HepG2 (cell line): Measurements from ENCODE around the gene RCOR1.

ENCODE experiments used
- KAT2B ChIP-seq: fragments of 150-350 bp; IDR thresholded peaks from 2 replicates; pipeline ENCODE4 v1.6.1; 2014; ENCODE audit warnings: low read depth, low read length, borderline replicate concordance
- KLF9 ChIP-seq: IDR thresholded peaks from 2 replicates; pipeline ENCODE4 v1.6.1; 2016; ENCODE audit warnings: low read depth
- POLR2A ChIP-seq, 2 experiments: IDR thresholded peaks; 2 replicates each; pipeline ENCODE4 v1.6.1; 2011; ENCODE audit warnings: low read depth in 2 of 2, low read length in 2 of 2, mild to moderate bottlenecking in 1 of 2, moderate library complexity in 1 of 2; ENCODE audit not compliant: insufficient read depth in 1 of 2
- ZBTB42 ChIP-seq: sonication (generic); formaldehyde crosslinking; IDR thresholded peaks from 2 replicates; pipeline ENCODE4 v1.5.0; 2020; ENCODE audit warnings: mild to moderate bottlenecking, missing genetic modification reagents
- ZKSCAN1 ChIP-seq: fragments of 150-350 bp; IDR thresholded peaks from 2 replicates; pipeline ENCODE4 v1.6.1; 2014; ENCODE audit warnings: low read length
- TF ChIP-seq, protein P1 (sequence below): IDR thresholded peaks from 2 replicates; pipeline ENCODE4 v1.6.1; 2012; ENCODE audit warnings: inconsistent platforms
- TF ChIP-seq, protein P2 (sequence below): sonication (generic); formaldehyde crosslinking; IDR thresholded peaks from 2 replicates; pipeline ENCODE4 v1.5.0; 2020; ENCODE audit warnings: mild to moderate bottlenecking, missing genetic modification reagents, moderate library complexity
- TF ChIP-seq, protein P3 (sequence below): sonication (generic); formaldehyde crosslinking; IDR thresholded peaks from 2 replicates; pipeline ENCODE4 v1.4.0; 2020; ENCODE audit warnings: mild to moderate bottlenecking, missing genetic modification reagents, borderline replicate concordance

DNA sequence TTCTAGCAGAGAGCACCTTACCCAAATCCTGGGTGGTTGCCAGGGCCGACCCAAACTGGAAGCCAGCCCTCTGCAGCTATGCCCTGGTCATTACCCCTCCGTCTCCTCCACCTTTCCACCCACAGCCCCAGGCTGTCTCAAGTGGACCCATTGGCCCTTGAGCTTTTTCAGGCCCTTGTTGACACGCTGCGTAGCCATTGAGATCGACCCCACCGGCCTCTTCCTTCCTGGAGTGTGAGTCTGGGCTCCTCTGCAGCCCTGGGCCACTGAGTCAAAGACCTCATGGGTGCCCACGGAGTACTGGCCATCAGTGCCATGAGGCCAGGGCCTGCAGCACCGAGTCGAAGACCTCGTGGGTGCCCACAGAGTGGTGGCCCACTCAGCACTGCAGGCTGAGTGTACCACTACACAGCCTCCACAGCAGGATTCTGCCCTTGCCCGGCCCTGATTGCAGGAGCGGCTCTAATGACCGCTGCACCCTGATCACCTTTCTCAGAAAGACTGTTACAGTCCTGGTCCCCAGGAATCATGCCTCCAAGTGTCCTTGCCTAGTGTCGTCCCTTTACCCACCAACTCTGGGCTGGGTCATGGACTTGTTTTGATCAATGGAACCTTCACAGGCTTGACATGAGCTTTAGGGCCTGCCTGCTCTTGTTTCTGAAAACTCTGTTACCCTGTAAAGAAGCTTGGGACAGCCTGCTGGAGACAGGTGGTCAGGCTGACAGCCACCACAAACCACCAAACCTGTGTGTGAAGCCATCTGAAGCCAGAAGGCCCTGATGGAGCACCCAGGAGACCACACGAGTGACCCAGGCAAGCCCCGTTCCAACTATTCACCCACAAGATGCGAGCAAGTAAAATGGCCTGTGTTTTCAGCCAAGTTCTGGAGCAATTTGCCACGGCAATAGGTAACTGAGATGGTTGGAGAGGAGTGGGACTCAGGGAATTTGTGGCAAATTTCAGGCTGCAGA is 145.2 kb downstream of the RCOR1 start:
- TF ChIP-seq KLF9 (CRISPR knock-in tag): no peak
- TF ChIP-seq ZBTB42 (CRISPR knock-in tag): no peak
- TF ChIP-seq, protein P1, sequence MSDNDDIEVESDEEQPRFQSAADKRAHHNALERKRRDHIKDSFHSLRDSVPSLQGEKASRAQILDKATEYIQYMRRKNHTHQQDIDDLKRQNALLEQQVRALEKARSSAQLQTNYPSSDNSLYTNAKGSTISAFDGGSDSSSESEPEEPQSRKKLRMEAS: no peak
- TF ChIP-seq, protein P2, sequence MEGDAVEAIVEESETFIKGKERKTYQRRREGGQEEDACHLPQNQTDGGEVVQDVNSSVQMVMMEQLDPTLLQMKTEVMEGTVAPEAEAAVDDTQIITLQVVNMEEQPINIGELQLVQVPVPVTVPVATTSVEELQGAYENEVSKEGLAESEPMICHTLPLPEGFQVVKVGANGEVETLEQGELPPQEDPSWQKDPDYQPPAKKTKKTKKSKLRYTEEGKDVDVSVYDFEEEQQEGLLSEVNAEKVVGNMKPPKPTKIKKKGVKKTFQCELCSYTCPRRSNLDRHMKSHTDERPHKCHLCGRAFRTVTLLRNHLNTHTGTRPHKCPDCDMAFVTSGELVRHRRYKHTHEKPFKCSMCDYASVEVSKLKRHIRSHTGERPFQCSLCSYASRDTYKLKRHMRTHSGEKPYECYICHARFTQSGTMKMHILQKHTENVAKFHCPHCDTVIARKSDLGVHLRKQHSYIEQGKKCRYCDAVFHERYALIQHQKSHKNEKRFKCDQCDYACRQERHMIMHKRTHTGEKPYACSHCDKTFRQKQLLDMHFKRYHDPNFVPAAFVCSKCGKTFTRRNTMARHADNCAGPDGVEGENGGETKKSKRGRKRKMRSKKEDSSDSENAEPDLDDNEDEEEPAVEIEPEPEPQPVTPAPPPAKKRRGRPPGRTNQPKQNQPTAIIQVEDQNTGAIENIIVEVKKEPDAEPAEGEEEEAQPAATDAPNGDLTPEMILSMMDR (CRISPR knock-in tag): no peak
- TF ChIP-seq, protein P3, sequence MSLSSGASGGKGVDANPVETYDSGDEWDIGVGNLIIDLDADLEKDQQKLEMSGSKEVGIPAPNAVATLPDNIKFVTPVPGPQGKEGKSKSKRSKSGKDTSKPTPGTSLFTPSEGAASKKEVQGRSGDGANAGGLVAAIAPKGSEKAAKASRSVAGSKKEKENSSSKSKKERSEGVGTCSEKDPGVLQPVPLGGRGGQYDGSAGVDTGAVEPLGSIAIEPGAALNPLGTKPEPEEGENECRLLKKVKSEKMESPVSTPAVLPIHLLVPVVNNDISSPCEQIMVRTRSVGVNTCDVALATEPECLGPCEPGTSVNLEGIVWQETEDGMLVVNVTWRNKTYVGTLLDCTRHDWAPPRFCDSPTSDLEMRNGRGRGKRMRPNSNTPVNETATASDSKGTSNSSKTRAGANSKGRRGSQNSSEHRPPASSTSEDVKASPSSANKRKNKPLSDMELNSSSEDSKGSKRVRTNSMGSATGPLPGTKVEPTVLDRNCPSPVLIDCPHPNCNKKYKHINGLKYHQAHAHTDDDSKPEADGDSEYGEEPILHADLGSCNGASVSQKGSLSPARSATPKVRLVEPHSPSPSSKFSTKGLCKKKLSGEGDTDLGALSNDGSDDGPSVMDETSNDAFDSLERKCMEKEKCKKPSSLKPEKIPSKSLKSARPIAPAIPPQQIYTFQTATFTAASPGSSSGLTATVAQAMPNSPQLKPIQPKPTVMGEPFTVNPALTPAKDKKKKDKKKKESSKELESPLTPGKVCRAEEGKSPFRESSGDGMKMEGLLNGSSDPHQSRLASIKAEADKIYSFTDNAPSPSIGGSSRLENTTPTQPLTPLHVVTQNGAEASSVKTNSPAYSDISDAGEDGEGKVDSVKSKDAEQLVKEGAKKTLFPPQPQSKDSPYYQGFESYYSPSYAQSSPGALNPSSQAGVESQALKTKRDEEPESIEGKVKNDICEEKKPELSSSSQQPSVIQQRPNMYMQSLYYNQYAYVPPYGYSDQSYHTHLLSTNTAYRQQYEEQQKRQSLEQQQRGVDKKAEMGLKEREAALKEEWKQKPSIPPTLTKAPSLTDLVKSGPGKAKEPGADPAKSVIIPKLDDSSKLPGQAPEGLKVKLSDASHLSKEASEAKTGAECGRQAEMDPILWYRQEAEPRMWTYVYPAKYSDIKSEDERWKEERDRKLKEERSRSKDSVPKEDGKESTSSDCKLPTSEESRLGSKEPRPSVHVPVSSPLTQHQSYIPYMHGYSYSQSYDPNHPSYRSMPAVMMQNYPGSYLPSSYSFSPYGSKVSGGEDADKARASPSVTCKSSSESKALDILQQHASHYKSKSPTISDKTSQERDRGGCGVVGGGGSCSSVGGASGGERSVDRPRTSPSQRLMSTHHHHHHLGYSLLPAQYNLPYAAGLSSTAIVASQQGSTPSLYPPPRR (CRISPR knock-in tag): no peak
- no peak for TF ChIP-seq KAT2B
- TF ChIP-seq POLR2A (IDR thresholded peaks at IDR 0.05; ENCODE audit: insufficient read depth in 1 of 2, low read depth in 2 of 2, low read length in 2 of 2): no peak
- TF ChIP-seq ZKSCAN1: no peak
